GM23338 (cell line): ENCODE measurements around the gene TTC12. TPM values are rescaled to one million over a fixed set of nuclear protein-coding genes. Genes with fewer than 3 reads are reported as not detected.

ENCODE experiments used
- ATAC-seq: fragments of 200-7000 bp; cut with Tn5 transposase; 3 replicates; pipeline ENCODE4 v1.9.1; 2020
- DNase-seq: peaks from one replicate; pipeline ENCODE4 v3.0.0-alpha.2; 2015; ENCODE audit warnings: low spot score
- H2AFZ ChIP-seq: fragments of 200-600 bp; sonication (generic); 2 replicates; pipeline ENCODE4 v1.8.0; 2016; ENCODE audit warnings: antibody characterized with exemption, mild to moderate bottlenecking, moderate library complexity
- H3F3A ChIP-seq: fragments of 200-600 bp; sonication (generic); replicated peaks from 2 replicates; pipeline ENCODE4 v1.8.0; 2017; ENCODE audit warnings: antibody characterized with exemption, mixed run types, low read depth
- H3K27ac ChIP-seq: fragments of 200-600 bp; sonication (generic); 2 replicates; pipeline ENCODE4 v1.6.1; 2016; ENCODE audit warnings: low read depth
- H3K27me3 ChIP-seq: fragments of 200-600 bp; sonication (generic); 2 replicates; pipeline ENCODE4 v1.8.0; 2016; ENCODE audit warnings: mild to moderate bottlenecking, mixed run types, moderate library complexity; ENCODE audit not compliant: insufficient read depth
- H3K36me3 ChIP-seq: fragments of 200-600 bp; sonication (generic); 2 replicates; pipeline ENCODE4 v1.8.0; 2016; ENCODE audit warnings: mild to moderate bottlenecking; ENCODE audit not compliant: insufficient read depth
- H3K4me1 ChIP-seq: fragments of 200-600 bp; sonication (generic); 2 replicates; pipeline ENCODE4 v1.8.0; 2016; ENCODE audit warnings: mild to moderate bottlenecking, moderate library complexity; ENCODE audit not compliant: insufficient read depth
- H3K4me2 ChIP-seq: fragments of 200-600 bp; sonication (generic); 2 replicates; pipeline ENCODE4 v1.7.1; 2017; ENCODE audit warnings: mixed run types
- H3K4me3 ChIP-seq: fragments of 200-600 bp; sonication (generic); 2 replicates; pipeline ENCODE4 v1.6.1; 2016; ENCODE audit warnings: mixed run types
- H3K79me2 ChIP-seq: fragments of 200-600 bp; sonication (generic); replicated peaks from 2 replicates; pipeline ENCODE4 v1.8.0; 2017; ENCODE audit warnings: mild to moderate bottlenecking; ENCODE audit not compliant: insufficient read depth
- H3K9me2 ChIP-seq: fragments of 200-600 bp; sonication (generic); 2 replicates; pipeline ENCODE4 v1.8.0; 2017; ENCODE audit not compliant: insufficient read depth
- H4K20me1 ChIP-seq: fragments of 200-600 bp; sonication (generic); replicated peaks from 2 replicates; pipeline ENCODE4 v1.8.0; 2017; ENCODE audit warnings: mild to moderate bottlenecking; ENCODE audit not compliant: insufficient read depth
- H3K27ac Mint-ChIP-seq: 2 replicates; pipeline ENCODE4 v1.8.0; 2020; ENCODE audit warnings: inconsistent platforms, mild to moderate bottlenecking, moderate library complexity, mixed read lengths
- H3K27me3 Mint-ChIP-seq: 3 replicates; pipeline ENCODE4 v1.8.0; 2022; ENCODE audit warnings: low read depth, mild to moderate bottlenecking, moderate library complexity, mixed read lengths, inconsistent platforms; ENCODE audit not compliant: insufficient read depth, poor library complexity
- H3K36me3 Mint-ChIP-seq: 3 replicates; pipeline ENCODE4 v1.8.0; 2021; ENCODE audit warnings: low read depth, mild to moderate bottlenecking, inconsistent platforms, moderate library complexity, mixed read lengths
- H3K4me1 Mint-ChIP-seq: 3 replicates; pipeline ENCODE4 v1.8.0; 2020; ENCODE audit warnings: mild to moderate bottlenecking, inconsistent platforms, mixed read lengths
- H3K4me3 Mint-ChIP-seq: 3 replicates; pipeline ENCODE4 v1.8.0; 2021; ENCODE audit warnings: moderate library complexity, mild to moderate bottlenecking, inconsistent platforms, mixed read lengths
- H3K9me3 Mint-ChIP-seq: 3 replicates; pipeline ENCODE4 v1.8.0; 2020; ENCODE audit warnings: moderate library complexity, mild to moderate bottlenecking, inconsistent platforms, mixed read lengths
- CREB1 ChIP-seq: fragments of 250-450 bp; sonication (Bioruptor Pico); IDR thresholded peaks from 2 replicates; pipeline ENCODE4 v1.5.0; 2020; ENCODE audit warnings: low read depth, mild to moderate bottlenecking, moderate library complexity
- EZH2phosphoT487 ChIP-seq: fragments of 200-600 bp; sonication (generic); IDR thresholded peaks from one replicate; pipeline ENCODE4 v1.8.1; 2018; ENCODE audit warnings: antibody characterized with exemption; ENCODE audit not compliant: unreplicated experiment
- JUNB ChIP-seq: IDR thresholded peaks from one replicate; pipeline ENCODE4 v1.6.1; 2016; ENCODE audit warnings: antibody characterized with exemption; ENCODE audit not compliant: unreplicated experiment
- POLR2AphosphoS5 ChIP-seq: IDR thresholded peaks from 2 replicates; pipeline ENCODE4 v1.6.1; 2016; ENCODE audit warnings: antibody characterized with exemption, low read depth
- STAT1 ChIP-seq: IDR thresholded peaks from one replicate; pipeline ENCODE4 v1.6.1; 2016; ENCODE audit warnings: antibody characterized with exemption; ENCODE audit not compliant: unreplicated experiment
- ZNF114 ChIP-seq: fragments of 250-450 bp; sonication (Bioruptor Pico); IDR thresholded peaks from 2 replicates; pipeline ENCODE4 v1.5.0; 2020; ENCODE audit warnings: mild to moderate bottlenecking, moderate library complexity
- ZNF331 ChIP-seq: fragments of 250-450 bp; sonication (Bioruptor Pico); IDR thresholded peaks from 2 replicates; pipeline ENCODE4 v1.5.0; 2020; ENCODE audit warnings: low read depth, mild to moderate bottlenecking, moderate library complexity
- polyA plus RNA-seq: library from polyadenylated mRNA; unstranded; fragments of >200 nt; fragmentation: Nextera tagmentation; extraction: Ambion mirVana; gene quantifications from 2 replicates; pipeline ENCODE4 v1.2.1, GENCODE V29; 2016
- total RNA-seq: library from RNA; depleted of rRNA; stranded (reverse); fragments of >200 nt; shearing (Covaris generic); gene quantifications from 2 replicates; pipeline ENCODE4 v1.2.3, GENCODE V29; 2014
- TF ChIP-seq, protein P1 (sequence below): fragments of 250-450 bp; sonication (Bioruptor Pico); IDR thresholded peaks from 2 replicates; pipeline ENCODE4 v1.5.0; 2020; ENCODE audit warnings: mild to moderate bottlenecking, moderate library complexity
- TF ChIP-seq, protein P2 (sequence below), 2 experiments: fragments of 200-600 bp in 1 of 2; sonication (generic) in 1 of 2; conservative IDR thresholded peaks; 2 replicates each; pipeline versions ENCODE4 v1.5.1 to v1.6.1; 2016 to 2017; ENCODE audit warnings: antibody characterized with exemption in 2 of 2, low read depth in 2 of 2, mild to moderate bottlenecking in 2 of 2, moderate library complexity in 1 of 2

Gene TTC12
- total and polyA plus RNA-seq, 2 experiments from 2014 or later, result 3.4 to 12.5 TPM

DNA sequence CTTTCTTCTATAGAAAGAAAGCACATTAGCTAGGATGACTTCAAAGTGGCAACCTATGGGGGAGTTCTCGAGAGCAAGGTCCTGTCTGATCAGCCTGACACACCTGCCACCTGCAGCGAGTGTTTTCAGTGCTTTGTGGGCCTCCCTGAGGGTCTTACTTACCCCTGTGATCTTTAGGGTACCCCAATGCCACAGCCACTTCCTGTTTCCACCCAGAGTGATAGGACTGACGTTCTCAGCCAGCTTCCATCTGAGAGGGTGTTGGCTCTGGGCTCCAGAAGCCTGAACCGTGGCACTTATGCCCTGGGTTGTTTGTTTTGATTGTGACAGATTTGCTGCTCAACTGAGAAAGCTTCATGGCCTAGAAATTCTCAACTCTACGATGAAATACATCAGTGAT, 51.5 kb downstream of the TTC12 start:
- no peak for DNase-seq
- no peaks in the 10 kb centered on the region for H3K4me1 ChIP-seq
- Mint-ChIP-seq H3K4me1 (peaks cover 18% of the 10 kb centered on the region), H3K9me3 (no peaks in the 10 kb centered on the region), H3K4me3 (no peak overlapping the region), H3K27ac (no peak overlapping the region), H3K27me3 (no peaks in the 10 kb centered on the region), H3K36me3 (no peaks in the 10 kb centered on the region)
- peaks cover 5% of the 10 kb centered on the region; the same call in 1 of the 2 replicates for H3K9me2 ChIP-seq
- H3F3A ChIP-seq, result no peaks in the 10 kb centered on the region
- TF ChIP-seq JUNB (no peak), ZNF331 (CRISPR knock-in tag) (no peak), CREB1 (CRISPR knock-in tag) (no peak), EZH2phosphoT487 (no peak), ZNF114 (CRISPR knock-in tag) (no peak), STAT1 (no peak), POLR2AphosphoS5 (no peak)
- TF ChIP-seq, protein P1, sequence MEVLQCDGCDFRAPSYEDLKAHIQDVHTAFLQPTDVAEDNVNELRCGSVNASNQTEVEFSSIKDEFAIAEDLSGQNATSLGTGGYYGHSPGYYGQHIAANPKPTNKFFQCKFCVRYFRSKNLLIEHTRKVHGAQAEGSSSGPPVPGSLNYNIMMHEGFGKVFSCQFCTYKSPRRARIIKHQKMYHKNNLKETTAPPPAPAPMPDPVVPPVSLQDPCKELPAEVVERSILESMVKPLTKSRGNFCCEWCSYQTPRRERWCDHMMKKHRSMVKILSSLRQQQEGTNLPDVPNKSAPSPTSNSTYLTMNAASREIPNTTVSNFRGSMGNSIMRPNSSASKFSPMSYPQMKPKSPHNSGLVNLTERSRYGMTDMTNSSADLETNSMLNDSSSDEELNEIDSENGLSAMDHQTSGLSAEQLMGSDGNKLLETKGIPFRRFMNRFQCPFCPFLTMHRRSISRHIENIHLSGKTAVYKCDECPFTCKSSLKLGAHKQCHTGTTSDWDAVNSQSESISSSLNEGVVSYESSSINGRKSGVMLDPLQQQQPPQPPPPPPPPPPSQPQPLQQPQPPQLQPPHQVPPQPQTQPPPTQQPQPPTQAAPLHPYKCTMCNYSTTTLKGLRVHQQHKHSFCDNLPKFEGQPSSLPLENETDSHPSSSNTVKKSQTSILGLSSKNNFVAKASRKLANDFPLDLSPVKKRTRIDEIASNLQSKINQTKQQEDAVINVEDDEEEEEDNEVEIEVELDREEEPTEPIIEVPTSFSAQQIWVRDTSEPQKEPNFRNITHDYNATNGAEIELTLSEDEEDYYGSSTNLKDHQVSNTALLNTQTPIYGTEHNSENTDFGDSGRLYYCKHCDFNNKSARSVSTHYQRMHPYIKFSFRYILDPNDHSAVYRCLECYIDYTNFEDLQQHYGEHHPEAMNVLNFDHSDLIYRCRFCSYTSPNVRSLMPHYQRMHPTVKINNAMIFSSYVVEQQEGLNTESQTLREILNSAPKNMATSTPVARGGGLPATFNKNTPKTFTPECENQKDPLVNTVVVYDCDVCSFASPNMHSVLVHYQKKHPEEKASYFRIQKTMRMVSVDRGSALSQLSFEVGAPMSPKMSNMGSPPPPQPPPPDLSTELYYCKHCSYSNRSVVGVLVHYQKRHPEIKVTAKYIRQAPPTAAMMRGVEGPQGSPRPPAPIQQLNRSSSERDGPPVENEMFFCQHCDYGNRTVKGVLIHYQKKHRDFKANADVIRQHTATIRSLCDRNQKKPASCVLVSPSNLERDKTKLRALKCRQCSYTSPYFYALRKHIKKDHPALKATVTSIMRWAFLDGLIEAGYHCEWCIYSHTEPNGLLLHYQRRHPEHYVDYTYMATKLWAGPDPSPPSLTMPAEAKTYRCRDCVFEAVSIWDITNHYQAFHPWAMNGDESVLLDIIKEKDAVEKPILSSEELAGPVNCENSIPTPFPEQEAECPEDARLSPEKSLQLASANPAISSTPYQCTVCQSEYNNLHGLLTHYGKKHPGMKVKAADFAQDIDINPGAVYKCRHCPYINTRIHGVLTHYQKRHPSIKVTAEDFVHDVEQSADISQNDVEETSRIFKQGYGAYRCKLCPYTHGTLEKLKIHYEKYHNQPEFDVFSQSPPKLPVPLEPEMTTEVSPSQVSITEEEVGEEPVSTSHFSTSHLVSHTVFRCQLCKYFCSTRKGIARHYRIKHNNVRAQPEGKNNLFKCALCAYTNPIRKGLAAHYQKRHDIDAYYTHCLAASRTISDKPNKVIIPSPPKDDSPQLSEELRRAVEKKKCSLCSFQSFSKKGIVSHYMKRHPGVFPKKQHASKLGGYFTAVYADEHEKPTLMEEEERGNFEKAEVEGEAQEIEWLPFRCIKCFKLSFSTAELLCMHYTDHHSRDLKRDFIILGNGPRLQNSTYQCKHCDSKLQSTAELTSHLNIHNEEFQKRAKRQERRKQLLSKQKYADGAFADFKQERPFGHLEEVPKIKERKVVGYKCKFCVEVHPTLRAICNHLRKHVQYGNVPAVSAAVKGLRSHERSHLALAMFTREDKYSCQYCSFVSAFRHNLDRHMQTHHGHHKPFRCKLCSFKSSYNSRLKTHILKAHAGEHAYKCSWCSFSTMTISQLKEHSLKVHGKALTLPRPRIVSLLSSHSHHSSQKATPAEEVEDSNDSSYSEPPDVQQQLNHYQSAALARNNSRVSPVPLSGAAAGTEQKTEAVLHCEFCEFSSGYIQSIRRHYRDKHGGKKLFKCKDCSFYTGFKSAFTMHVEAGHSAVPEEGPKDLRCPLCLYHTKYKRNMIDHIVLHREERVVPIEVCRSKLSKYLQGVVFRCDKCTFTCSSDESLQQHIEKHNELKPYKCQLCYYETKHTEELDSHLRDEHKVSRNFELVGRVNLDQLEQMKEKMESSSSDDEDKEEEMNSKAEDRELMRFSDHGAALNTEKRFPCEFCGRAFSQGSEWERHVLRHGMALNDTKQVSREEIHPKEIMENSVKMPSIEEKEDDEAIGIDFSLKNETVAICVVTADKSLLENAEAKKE, result no peak
- TF ChIP-seq, protein P2, sequence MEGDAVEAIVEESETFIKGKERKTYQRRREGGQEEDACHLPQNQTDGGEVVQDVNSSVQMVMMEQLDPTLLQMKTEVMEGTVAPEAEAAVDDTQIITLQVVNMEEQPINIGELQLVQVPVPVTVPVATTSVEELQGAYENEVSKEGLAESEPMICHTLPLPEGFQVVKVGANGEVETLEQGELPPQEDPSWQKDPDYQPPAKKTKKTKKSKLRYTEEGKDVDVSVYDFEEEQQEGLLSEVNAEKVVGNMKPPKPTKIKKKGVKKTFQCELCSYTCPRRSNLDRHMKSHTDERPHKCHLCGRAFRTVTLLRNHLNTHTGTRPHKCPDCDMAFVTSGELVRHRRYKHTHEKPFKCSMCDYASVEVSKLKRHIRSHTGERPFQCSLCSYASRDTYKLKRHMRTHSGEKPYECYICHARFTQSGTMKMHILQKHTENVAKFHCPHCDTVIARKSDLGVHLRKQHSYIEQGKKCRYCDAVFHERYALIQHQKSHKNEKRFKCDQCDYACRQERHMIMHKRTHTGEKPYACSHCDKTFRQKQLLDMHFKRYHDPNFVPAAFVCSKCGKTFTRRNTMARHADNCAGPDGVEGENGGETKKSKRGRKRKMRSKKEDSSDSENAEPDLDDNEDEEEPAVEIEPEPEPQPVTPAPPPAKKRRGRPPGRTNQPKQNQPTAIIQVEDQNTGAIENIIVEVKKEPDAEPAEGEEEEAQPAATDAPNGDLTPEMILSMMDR (conservative IDR thresholded peaks at IDR 0.05; ENCODE audit: low read depth in 2 of 2), result no peak
- no peak overlapping the region for H3K27ac ChIP-seq
- no peak for ATAC-seq
- no peaks in the 10 kb centered on the region for H3K79me2 ChIP-seq
- H3K4me2 ChIP-seq, result no peak overlapping the region
- no peak overlapping the region for H2AFZ ChIP-seq
- H3K27me3 ChIP-seq, result no peaks in the 10 kb centered on the region
- H4K20me1 ChIP-seq, result no peaks in the 10 kb centered on the region
- no peaks in the 10 kb centered on the region for H3K36me3 ChIP-seq
- no peak overlapping the region for H3K4me3 ChIP-seq
